ENCODE results near the gene ACHE. TPM values are rescaled to one million over a fixed set of nuclear protein-coding genes. Genes with fewer than 3 reads are reported as not detected.

Gene ACHE
- total and polyA plus RNA-seq, 2 of the 13 experiments (the other 11 are each of a cell fraction or from before 2014, with no cell fraction given) = 0.18 to 0.40 TPM

DNA sequence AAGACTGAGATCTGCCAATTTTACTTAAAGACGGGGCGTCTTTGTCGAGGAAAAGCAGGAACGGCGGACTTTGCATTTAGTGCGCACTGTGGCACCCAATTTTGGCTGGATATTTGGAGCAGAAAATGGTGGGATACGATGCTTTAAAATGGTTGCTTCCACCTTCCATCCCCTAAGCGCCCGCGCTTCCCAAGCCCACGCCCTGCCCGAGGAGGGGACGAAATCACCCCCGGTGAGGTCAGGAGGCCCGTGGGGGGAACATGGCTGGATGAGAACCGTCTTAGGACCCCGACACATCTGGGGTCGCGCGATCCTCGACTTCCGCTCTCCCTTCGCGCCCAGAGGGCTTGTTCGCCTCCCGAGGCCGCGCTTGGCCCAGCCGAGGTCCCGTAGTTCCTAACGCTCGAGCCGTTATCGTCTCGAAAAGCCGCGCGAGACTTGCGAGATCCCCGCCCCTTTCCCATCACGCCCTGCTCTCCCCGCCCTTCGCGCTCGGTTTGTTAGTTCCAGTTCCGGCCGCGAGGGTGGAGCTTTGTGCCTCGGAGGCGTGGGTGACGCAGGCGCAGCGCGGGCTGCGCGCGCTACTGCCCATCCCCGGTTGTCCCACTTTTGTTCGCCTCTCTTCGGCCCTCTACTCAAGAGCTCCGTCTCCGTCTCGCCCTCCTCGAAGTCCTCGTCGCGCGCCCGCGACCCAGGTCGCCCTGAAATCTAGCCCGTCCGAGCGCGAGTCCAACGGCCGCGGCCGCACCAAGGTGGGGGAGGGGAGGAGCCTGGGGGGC, 20.9 kb downstream of the ACHE start, which contains the start of gene SRRT (continued):
- TF ChIP-seq ZNF274 (CRISPR knock-in tag; IDR thresholded peaks at IDR 0.05) (peak; percentile 59; the same call in 1 of the 2 replicates), MAFF (IDR thresholded peaks at IDR 0.05; ENCODE audit: low read depth, low read length) (no peak), PAWR (CRISPR knock-in tag; IDR thresholded peaks at IDR 0.05; ENCODE audit: borderline replicate concordance) (peak; percentile 67; the same call in 1 of the 2 replicates), MED1 (CRISPR knock-in tag; IDR thresholded peaks at IDR 0.05) (peak; percentile 77), MXD4 (CRISPR knock-in tag; IDR thresholded peaks at IDR 0.05) (peak; percentile 41; the same call in 1 of the 2 replicates), ZNF614 (CRISPR knock-in tag; IDR thresholded peaks at IDR 0.05; ENCODE audit: borderline replicate concordance) (no peak), NFKB2 (CRISPR knock-in tag; IDR thresholded peaks at IDR 0.05; ENCODE audit: borderline replicate concordance) (no peak; the same call in 1 of the 2 replicates), ZNF468 (CRISPR knock-in tag; IDR thresholded peaks at IDR 0.05) (no peak), ZNF547 (CRISPR knock-in tag; IDR thresholded peaks at IDR 0.05) (0 out of 2 replicates have a peak, but pooled peaks have one; percentile 52), ZNF253 (CRISPR knock-in tag; IDR thresholded peaks at IDR 0.05; ENCODE audit: borderline replicate concordance) (no peak), BHLHE40 (IDR thresholded peaks at IDR 0.05; ENCODE audit: low read length) (no peak), CBX1 (IDR thresholded peaks at IDR 0.05; ENCODE audit: low read depth) (peak; percentile 38), SNRNP70 (IDR thresholded peaks at IDR 0.05; ENCODE audit: low read depth, low read length) (no peak), PRMT3 (CRISPR knock-in tag; IDR thresholded peaks at IDR 0.05; ENCODE audit: borderline replicate concordance, low read depth) (peak; percentile 20; the same call in 1 of the 2 replicates), SOX6 (IDR thresholded peaks at IDR 0.05) (no peak), SOX6 (CRISPR knock-in tag; IDR thresholded peaks at IDR 0.05) (peak; percentile 66; the same call in 1 of the 2 replicates), ZNF207 (IDR thresholded peaks at IDR 0.05; ENCODE audit: borderline replicate concordance) (no peak), KDM6A (CRISPR knock-in tag; IDR thresholded peaks at IDR 0.05; ENCODE audit: low read depth) (no peak), RBM39 (IDR thresholded peaks at IDR 0.05; ENCODE audit: low read depth, low read length, poor library complexity, severe bottlenecking) (peak; percentile 90), ZNF782 (CRISPR knock-in tag; IDR thresholded peaks at IDR 0.05; ENCODE audit: borderline replicate concordance) (peak; percentile 81; the same call in 1 of the 2 replicates), PCBP1 (IDR thresholded peaks at IDR 0.05; ENCODE audit: borderline replicate concordance, low read depth, low read length) (0 out of 2 replicates have a peak, but pooled peaks have one; percentile 70), SCMH1 (CRISPR knock-in tag; IDR thresholded peaks at IDR 0.05; ENCODE audit: borderline replicate concordance) (no peak)
- TF ChIP-seq, protein P1, sequence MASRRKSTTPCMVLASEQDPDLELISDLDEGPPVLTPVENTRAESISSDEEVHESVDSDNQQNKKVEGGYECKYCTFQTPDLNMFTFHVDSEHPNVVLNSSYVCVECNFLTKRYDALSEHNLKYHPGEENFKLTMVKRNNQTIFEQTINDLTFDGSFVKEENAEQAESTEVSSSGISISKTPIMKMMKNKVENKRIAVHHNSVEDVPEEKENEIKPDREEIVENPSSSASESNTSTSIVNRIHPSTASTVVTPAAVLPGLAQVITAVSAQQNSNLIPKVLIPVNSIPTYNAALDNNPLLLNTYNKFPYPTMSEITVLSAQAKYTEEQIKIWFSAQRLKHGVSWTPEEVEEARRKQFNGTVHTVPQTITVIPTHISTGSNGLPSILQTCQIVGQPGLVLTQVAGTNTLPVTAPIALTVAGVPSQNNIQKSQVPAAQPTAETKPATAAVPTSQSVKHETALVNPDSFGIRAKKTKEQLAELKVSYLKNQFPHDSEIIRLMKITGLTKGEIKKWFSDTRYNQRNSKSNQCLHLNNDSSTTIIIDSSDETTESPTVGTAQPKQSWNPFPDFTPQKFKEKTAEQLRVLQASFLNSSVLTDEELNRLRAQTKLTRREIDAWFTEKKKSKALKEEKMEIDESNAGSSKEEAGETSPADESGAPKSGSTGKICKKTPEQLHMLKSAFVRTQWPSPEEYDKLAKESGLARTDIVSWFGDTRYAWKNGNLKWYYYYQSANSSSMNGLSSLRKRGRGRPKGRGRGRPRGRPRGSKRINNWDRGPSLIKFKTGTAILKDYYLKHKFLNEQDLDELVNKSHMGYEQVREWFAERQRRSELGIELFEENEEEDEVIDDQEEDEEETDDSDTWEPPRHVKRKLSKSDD (CRISPR knock-in tag; IDR thresholded peaks at IDR 0.05; ENCODE audit: low read depth) = peak; percentile 82; the same call in 1 of the 2 replicates
- TF ChIP-seq, protein P2, sequence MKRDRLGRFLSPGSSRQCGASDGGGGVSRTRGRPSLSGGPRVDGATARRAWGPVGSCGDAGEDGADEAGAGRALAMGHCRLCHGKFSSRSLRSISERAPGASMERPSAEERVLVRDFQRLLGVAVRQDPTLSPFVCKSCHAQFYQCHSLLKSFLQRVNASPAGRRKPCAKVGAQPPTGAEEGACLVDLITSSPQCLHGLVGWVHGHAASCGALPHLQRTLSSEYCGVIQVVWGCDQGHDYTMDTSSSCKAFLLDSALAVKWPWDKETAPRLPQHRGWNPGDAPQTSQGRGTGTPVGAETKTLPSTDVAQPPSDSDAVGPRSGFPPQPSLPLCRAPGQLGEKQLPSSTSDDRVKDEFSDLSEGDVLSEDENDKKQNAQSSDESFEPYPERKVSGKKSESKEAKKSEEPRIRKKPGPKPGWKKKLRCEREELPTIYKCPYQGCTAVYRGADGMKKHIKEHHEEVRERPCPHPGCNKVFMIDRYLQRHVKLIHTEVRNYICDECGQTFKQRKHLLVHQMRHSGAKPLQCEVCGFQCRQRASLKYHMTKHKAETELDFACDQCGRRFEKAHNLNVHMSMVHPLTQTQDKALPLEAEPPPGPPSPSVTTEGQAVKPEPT (CRISPR knock-in tag; IDR thresholded peaks at IDR 0.05; ENCODE audit: low read depth) = peak; percentile 71
- TF ChIP-seq, protein P3, sequence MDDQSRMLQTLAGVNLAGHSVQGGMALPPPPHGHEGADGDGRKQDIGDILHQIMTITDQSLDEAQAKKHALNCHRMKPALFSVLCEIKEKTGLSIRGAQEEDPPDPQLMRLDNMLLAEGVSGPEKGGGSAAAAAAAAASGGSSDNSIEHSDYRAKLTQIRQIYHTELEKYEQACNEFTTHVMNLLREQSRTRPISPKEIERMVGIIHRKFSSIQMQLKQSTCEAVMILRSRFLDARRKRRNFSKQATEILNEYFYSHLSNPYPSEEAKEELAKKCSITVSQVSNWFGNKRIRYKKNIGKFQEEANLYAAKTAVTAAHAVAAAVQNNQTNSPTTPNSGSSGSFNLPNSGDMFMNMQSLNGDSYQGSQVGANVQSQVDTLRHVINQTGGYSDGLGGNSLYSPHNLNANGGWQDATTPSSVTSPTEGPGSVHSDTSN (CRISPR knock-in tag; IDR thresholded peaks at IDR 0.05; ENCODE audit: borderline replicate concordance) = no peak

Measured in HepG2 (cell line).